ENCODE results near the gene IQCM.
"Not testable (repeated sequence)": the region's sequence is repeated elsewhere in the genome, so short reads cannot be mapped to it uniquely, and the experiment has no call there.

IQCM gene

GRCh38 chr4:149465955-149466354, 349.7 kb downstream of the IQCM start:
- peak; percentile 19 for DNase-seq (ENCODE audit: low read depth)

DNA sequence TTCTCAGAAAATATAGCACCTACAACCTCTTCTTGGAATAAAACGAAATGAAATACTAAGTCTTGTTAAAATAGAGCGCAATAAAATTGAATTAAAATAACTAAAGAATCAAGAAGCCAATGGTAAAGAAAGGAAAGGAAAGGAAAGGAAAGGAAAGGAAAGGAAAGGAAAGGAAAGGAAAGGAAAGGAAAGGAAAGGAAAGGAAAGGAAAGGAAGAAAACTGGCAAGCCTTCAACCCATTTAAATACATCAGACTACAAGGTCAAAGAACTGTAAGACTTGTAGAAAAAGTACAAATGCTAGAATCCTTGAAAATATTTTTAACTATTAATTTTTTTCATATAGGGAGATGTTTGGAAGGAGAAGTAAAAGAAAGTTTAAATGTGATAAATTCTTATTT, 372.1 kb downstream of the IQCM start:
- no peak for DNase-seq (ENCODE audit: low read depth)

GRCh38 chr4:149441338-149441737, 374.3 kb downstream of the IQCM start:
- DNase-seq (ENCODE audit: low read depth), result peak; percentile 20

- peak; percentile 11 for DNase-seq (ENCODE audit: low read depth)
These were observed 389.2 kb downstream of the IQCM start for GRCh38 chr4:149426461-149426860.

GRCh38 chr4:149409555-149409962, 406.1 kb downstream of the IQCM start:
- no peak for DNase-seq (ENCODE audit: low read depth)

DNA sequence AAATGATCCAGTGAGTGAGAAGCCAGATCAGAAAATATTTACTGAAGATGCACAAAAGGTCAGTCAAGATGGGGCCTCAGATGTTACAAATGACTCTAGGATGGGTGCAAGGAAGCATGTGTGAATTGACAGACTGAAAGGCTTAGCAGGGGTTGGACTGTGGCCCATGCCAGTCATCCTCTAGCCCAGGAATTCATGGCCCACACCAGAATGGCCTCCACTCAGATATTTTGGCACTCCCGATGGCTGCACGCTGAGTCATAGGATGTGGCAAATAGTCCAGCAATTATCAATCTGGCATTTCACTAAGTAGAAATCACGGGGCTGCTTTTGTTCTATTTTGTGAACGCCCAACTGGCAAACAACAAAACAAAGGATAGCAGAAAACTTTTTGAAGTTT, 406.5 kb downstream of the IQCM start:
- DNase-seq (ENCODE audit: low read depth), result peak; percentile 32

- no peak for DNase-seq (ENCODE audit: low read depth)
These were observed 411.5 kb downstream of the IQCM start for GRCh38 chr4:149404143-149404542.

DNA sequence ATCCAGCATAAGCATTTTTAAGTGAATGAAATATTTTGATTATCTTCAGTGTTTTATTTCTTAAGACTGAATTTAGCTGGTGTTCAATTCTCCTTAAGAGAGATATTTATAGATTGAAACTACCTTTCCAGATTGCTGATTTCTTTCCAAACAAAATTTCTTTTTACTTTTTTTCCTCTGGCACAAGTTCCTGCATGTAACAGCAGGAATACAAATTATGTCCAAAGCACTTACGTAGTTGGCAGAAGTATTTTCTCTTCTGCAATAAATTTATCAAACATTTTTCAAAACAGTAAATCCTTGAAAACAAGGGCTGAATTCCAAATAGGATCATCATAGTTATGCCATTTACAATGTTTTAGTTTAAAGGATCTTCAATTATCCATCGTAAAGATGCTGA, 412.6 kb downstream of the IQCM start:
- no peak for DNase-seq (ENCODE audit: low read depth)

- no peak for DNase-seq (ENCODE audit: low read depth)
These were observed 416.6 kb downstream of the IQCM start for GRCh38 chr4:149398993-149399392.

- peak; percentile 37 for DNase-seq (ENCODE audit: low read depth)
These were observed 444.7 kb downstream of the IQCM start for GRCh38 chr4:149370785-149371420.

DNA sequence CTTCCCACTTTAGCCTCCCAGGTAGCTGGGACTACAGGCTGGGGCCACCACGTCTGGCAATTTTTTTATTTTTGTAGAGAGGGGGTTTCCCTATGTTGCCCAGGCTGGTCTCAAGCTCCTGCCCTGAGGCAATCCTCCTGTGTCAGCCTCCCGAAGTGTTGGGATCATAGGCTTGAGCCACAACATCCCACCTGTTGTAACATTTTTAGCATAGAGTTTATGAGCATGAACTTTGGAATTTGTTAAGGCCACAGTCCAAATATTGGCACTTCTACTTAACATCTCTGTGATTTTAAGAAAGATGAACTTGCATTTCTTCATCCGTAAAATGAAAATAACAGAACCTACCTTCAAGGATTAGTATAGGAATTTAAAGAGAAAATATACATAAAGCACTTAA, 445.6 kb downstream of the IQCM start:
- DNase-seq (ENCODE audit: low read depth), result no peak

GRCh38 chr4:149353241-149353640, 462.4 kb downstream of the IQCM start:
- DNase-seq (ENCODE audit: low read depth), result no peak

- DNase-seq (ENCODE audit: low read depth), result no peak
These were observed 466.1 kb downstream of the IQCM start for GRCh38 chr4:149349541-149349940.

DNA sequence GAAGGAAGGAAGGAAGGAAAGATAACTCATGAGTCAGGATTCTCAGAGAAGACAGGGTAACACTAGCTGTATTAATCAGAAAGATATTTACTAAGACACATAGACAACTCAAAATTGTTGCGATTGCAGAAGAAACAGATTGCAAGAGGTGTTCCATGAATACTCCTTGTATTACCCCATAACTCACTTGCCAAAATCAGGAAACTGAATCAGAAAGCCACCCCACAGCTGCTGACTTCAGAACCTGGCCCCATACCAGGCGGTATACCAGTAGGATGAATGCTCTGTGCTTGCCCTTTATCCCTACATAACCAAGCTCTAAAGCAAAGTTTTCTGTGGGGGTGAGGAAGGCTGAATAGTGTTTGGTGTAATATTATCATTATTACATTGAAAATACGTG, 468.5 kb downstream of the IQCM start:
- no peak for DNase-seq (ENCODE audit: low read depth)

- DNase-seq (ENCODE audit: low read depth), result no peak
These were observed 470.2 kb downstream of the IQCM start for GRCh38 chr4:149345424-149345823.

DNA sequence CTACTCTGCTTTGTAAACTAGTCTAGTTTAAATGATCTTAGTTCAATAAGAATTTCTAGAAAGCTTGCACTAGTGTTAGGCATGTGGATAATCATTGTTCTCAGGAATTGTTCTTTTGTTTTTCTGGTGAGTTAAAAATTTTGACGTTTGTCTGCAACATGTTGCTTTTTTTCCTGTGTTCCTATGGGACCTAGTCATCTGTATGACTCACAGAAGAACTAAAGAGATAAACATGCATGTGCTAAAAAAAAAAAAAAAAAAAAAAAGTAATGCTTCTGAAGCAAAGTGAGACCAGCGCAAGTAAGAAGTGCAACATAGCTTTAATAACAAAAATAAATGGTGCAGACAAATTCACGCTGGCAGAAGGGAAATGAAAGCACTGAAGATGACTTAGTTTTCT, 471.2 kb downstream of the IQCM start:
- peak; percentile 34 for DNase-seq (ENCODE audit: low read depth)

- DNase-seq (ENCODE audit: low read depth), result no peak
These were observed 472.0 kb downstream of the IQCM start for GRCh38 chr4:149343614-149344013.

GRCh38 chr4:149341117-149341516, 474.5 kb downstream of the IQCM start:
- DNase-seq (ENCODE audit: low read depth), result not testable (repeated sequence)

GRCh38 chr4:149328161-149328560, 487.5 kb downstream of the IQCM start:
- DNase-seq (ENCODE audit: low read depth), result no peak

DNA sequence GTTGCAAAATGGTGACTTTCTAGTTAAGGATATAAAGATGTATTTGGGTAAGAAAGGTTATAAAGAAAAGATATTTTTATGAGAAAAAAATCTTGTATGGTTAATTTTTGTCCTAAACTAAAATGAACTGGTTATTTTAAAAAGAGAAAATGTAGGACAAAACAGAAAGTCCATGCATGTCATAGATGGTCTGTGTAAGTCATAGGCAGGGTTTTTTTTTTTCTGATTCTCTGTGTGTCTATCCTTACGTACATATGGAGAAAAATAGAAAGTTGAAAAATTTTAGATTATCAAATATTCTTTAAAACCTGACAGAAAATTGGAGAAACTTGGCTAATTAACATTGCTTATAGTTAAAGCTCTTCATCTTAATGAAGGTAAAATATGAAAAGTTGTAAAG, 493.4 kb downstream of the IQCM start:
- no peak for DNase-seq (ENCODE audit: low read depth)

- no peak for DNase-seq (ENCODE audit: low read depth)
These were observed 494.2 kb downstream of the IQCM start for GRCh38 chr4:149321438-149321837.

DNA sequence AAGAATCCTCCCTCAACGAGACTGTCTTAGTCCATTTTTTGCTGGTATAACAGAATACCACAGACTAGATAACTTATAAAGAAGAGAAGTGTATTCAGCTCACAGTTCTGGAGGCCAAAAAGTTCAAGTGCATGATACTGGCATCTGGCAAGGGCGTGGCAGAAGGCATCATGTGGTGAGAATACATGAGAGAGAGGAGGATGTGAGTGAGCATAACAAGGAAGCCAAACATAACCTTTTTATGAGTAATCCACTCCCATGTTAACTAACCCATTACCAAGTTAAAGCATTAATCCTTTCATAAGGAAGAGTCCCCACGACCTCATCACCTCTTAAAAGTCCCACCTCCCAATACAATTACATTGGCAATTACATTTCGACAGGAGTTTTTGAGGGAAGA, 504.6 kb downstream of the IQCM start:
- DNase-seq (ENCODE audit: low read depth), result no peak

- no peak for DNase-seq (ENCODE audit: low read depth)
These were observed 509.1 kb downstream of the IQCM start for GRCh38 chr4:149306537-149306936.

Measured in non-pigmented ciliary epithelial cell (primary cell).